Mesenchymal stem cell (in vitro differentiated cells and primary cell): ENCODE measurements around the gene GNA15.
A peak's percentile ranks its signal among the peaks of the same experiment; 100 is the strongest.

ENCODE experiments used
- DNase-seq: peaks from one replicate; pipeline ENCODE4 v3.0.0-alpha.2; 2013
- H2AFZ ChIP-seq: one replicate; pipeline ENCODE4 v1.6.1; 2013; ENCODE audit warnings: low read depth, mild to moderate bottlenecking, control low read depth, inconsistent platforms, low read length, moderate library complexity
- H2AK5ac ChIP-seq: 2 replicates; pipeline ENCODE4 v1.6.1; 2013; ENCODE audit warnings: low read length, moderate library complexity, mild to moderate bottlenecking, inconsistent platforms; ENCODE audit not compliant: severe bottlenecking
- H2BK120ac ChIP-seq: one replicate; pipeline ENCODE4 v1.6.1; 2013; ENCODE audit warnings: low read depth, mild to moderate bottlenecking, inconsistent platforms, low read length, moderate library complexity
- H2BK12ac ChIP-seq, 2 experiments: one replicate each; pipeline ENCODE4 v1.6.1; 2013; ENCODE audit warnings: inconsistent platforms in 2 of 2, low read length in 2 of 2, mild to moderate bottlenecking in 2 of 2, moderate library complexity in 2 of 2, control low read depth in 1 of 2
- H2BK15ac ChIP-seq: one replicate; pipeline ENCODE4 v1.6.1; 2013; ENCODE audit warnings: mild to moderate bottlenecking, low read depth, inconsistent platforms; ENCODE audit not compliant: poor library complexity, severe bottlenecking
- H2BK5ac ChIP-seq: 2 replicates; pipeline ENCODE4 v1.6.1; 2013; ENCODE audit warnings: low read depth, mild to moderate bottlenecking, low read length, control low read depth, inconsistent platforms; ENCODE audit not compliant: poor library complexity, severe bottlenecking
- H3K14ac ChIP-seq, 2 experiments: one replicate each; pipeline ENCODE4 v1.6.1; 2013; ENCODE audit warnings: inconsistent platforms in 2 of 2, low read length in 2 of 2, control low read depth in 1 of 2, mild to moderate bottlenecking in 1 of 2, moderate library complexity in 1 of 2
- H3K18ac ChIP-seq, 2 experiments: one replicate each; pipeline ENCODE4 v1.6.1; 2013; ENCODE audit warnings: inconsistent platforms in 2 of 2, low read length in 2 of 2, control low read depth in 1 of 2, low read depth in 1 of 2, mild to moderate bottlenecking in 1 of 2
- H3K23ac ChIP-seq, 2 experiments: one replicate each; pipeline ENCODE4 v1.6.1; 2013; ENCODE audit warnings: inconsistent platforms in 2 of 2, low read length in 2 of 2, mild to moderate bottlenecking in 2 of 2, moderate library complexity in 2 of 2, control low read depth in 1 of 2
- H3K27ac ChIP-seq: 2 replicates; pipeline ENCODE4 v1.5.1; 2013; ENCODE audit warnings: mild to moderate bottlenecking, moderate library complexity, low read length, control low read depth, inconsistent platforms; ENCODE audit not compliant: poor library complexity, severe bottlenecking
- H3K27me3 ChIP-seq, 2 experiments: 2 replicates each; pipeline versions ENCODE4 v1.6.1 to v1.7.0; 2013; ENCODE audit warnings: low read length in 2 of 2, mild to moderate bottlenecking in 2 of 2, moderate library complexity in 2 of 2, control low read depth in 1 of 2, inconsistent platforms in 1 of 2; ENCODE audit not compliant: control insufficient read depth in 1 of 2, insufficient read depth in 1 of 2
- H3K36me3 ChIP-seq, 2 experiments: 2 replicates each; pipeline versions ENCODE4 v1.6.1 to v1.7.0; 2013; ENCODE audit warnings: low read length in 2 of 2, control low read depth in 1 of 2, inconsistent platforms in 1 of 2, low read depth in 1 of 2, mild to moderate bottlenecking in 1 of 2; ENCODE audit not compliant: insufficient read depth in 2 of 2, control insufficient read depth in 1 of 2
- H3K4ac ChIP-seq, 2 experiments: one replicate each; pipeline ENCODE4 v1.6.1; 2013; ENCODE audit warnings: inconsistent platforms in 2 of 2, low read length in 2 of 2, mild to moderate bottlenecking in 2 of 2, moderate library complexity in 2 of 2, control low read depth in 1 of 2, low read depth in 1 of 2
- H3K4me1 ChIP-seq: 2 replicates; pipeline ENCODE4 v1.6.1; 2013; ENCODE audit warnings: low read depth, low read length, control low read depth; ENCODE audit not compliant: control insufficient read depth, insufficient read depth
- H3K4me2 ChIP-seq: 2 replicates; pipeline ENCODE4 v1.6.1; 2013; ENCODE audit warnings: low read length, mild to moderate bottlenecking, inconsistent platforms; ENCODE audit not compliant: poor library complexity, severe bottlenecking
- H3K4me3 ChIP-seq, 2 experiments: 2 replicates each; pipeline versions ENCODE4 v1.5.1 to v1.7.0; 2013; ENCODE audit warnings: low read length in 2 of 2, mild to moderate bottlenecking in 2 of 2, control low read depth in 1 of 2, low read depth in 1 of 2; ENCODE audit not compliant: insufficient read depth in 1 of 2
- H3K79me1 ChIP-seq: replicated peaks from 2 replicates; pipeline ENCODE4 v1.6.1; 2013; ENCODE audit warnings: mild to moderate bottlenecking, control low read depth, low read length, inconsistent platforms; ENCODE audit not compliant: poor library complexity, severe bottlenecking
- H3K9ac ChIP-seq: 2 replicates; pipeline ENCODE4 v1.7.0; 2013; ENCODE audit warnings: mild to moderate bottlenecking, low read length, moderate library complexity
- H3K9me3 ChIP-seq: 2 replicates; pipeline ENCODE4 v1.7.0; 2013; ENCODE audit warnings: mild to moderate bottlenecking, low read length; ENCODE audit not compliant: control insufficient read depth
- H4K8ac ChIP-seq: one replicate; pipeline ENCODE4 v1.6.1; 2013; ENCODE audit warnings: inconsistent platforms, mild to moderate bottlenecking, low read length, moderate library complexity
- H4K91ac ChIP-seq: one replicate; pipeline ENCODE4 v1.6.1; 2013; ENCODE audit warnings: mild to moderate bottlenecking, low read length, inconsistent platforms
- WGBS: methylation state at CpG from one replicate; pipeline ENCODE4 v1.1.7; 2013; ENCODE audit warnings: mixed read lengths; 5-methylcytosine and 5-hydroxymethylcytosine counted together

The GNA15 gene

GRCh38 chr19:3204646-3205275, 68.9 kb downstream of the GNA15 start:
- Histone ChIP-seq H3K4ac (no peak overlapping the region), H3K9ac (no peak overlapping the region), H3K36me3 (peaks cover 47 to 88% of the 10 kb centered on the region in 2 experiments), H2AK5ac (no peak overlapping the region), H3K4me3 (no peak overlapping the region), H3K27me3 (no peaks in the 10 kb centered on the region), H3K4me1 (no peaks in the 10 kb centered on the region), H3K23ac (no peak overlapping the region), H2BK5ac (no peak overlapping the region), H3K4me2 (no peak overlapping the region), H2BK120ac (no peak overlapping the region), H3K14ac (no peak overlapping the region), H4K91ac (no peak overlapping the region), H3K27ac (no peak overlapping the region), H4K8ac (no peak overlapping the region), H2AFZ (no peak overlapping the region), H3K79me1 (peaks cover 15% of the 10 kb centered on the region), H2BK15ac (no peak overlapping the region), H3K9me3 (no peaks in the 10 kb centered on the region), H3K18ac (no peak overlapping the region), H2BK12ac (no peak overlapping the region)
- DNase-seq = no peak
- 96% methylated on average over 35 of the region's 35 CpGs for WGBS

GRCh38 chr19:3206216-3206953, 70.6 kb downstream of the GNA15 start:
- Histone ChIP-seq H2BK120ac (no peak overlapping the region), H2BK5ac (no peak overlapping the region), H3K4me2 (no peak overlapping the region), H3K14ac (no peak overlapping the region), H4K8ac (no peak overlapping the region), H3K4ac (no peak overlapping the region), H3K23ac (no peak overlapping the region), H3K36me3 (peaks cover 47 to 79% of the 10 kb centered on the region in 2 experiments), H2AK5ac (no peak overlapping the region), H3K9me3 (no peaks in the 10 kb centered on the region), H3K27ac (no peak overlapping the region), H2AFZ (no peak overlapping the region), H3K4me1 (peaks cover 4% of the 10 kb centered on the region), H3K79me1 (peaks cover 10% of the 10 kb centered on the region), H3K18ac (no peak overlapping the region), H2BK15ac (no peak overlapping the region), H3K4me3 (no peak overlapping the region), H3K9ac (no peak overlapping the region), H4K91ac (no peak overlapping the region), H3K27me3 (no peaks in the 10 kb centered on the region), H2BK12ac (no peak overlapping the region)
- WGBS = 98% methylated on average over 28 of the region's 28 CpGs
- DNase-seq = no peak

GRCh38 chr19:3207461-3208242, 71.8 kb downstream of the GNA15 start:
- WGBS = 94% methylated on average over 43 of the region's 43 CpGs
- Histone ChIP-seq H2AK5ac (no peak overlapping the region), H2BK15ac (no peak overlapping the region), H3K4me1 (peaks cover 4% of the 10 kb centered on the region), H3K4me3 (peak overlapping the region in 1 of 2 experiments; percentile 14), H3K23ac (no peak overlapping the region), H3K4me2 (no peak overlapping the region), H3K36me3 (peaks cover 40 to 71% of the 10 kb centered on the region in 2 experiments), H2BK120ac (no peak overlapping the region), H3K79me1 (peaks cover 8% of the 10 kb centered on the region), H3K14ac (peak overlapping the region in 1 of 2 experiments; percentile 27), H2AFZ (no peak overlapping the region), H3K9ac (no peak overlapping the region), H2BK12ac (no peak overlapping the region), H3K27me3 (no peaks in the 10 kb centered on the region), H4K8ac (no peak overlapping the region), H3K4ac (no peak overlapping the region), H2BK5ac (no peak overlapping the region), H4K91ac (peak overlapping the region; percentile 52), H3K9me3 (no peaks in the 10 kb centered on the region), H3K27ac (no peak overlapping the region), H3K18ac (no peak overlapping the region)
- DNase-seq = no peak
